OCI-LY7 (cell line): ENCODE results near the gene ST6GALNAC1.

ENCODE experiments used
- CTCF ChIP-seq: fragments of 200-600 bp; sonication (generic); conservative IDR thresholded peaks from 2 replicates; pipeline ENCODE4 v1.5.1; 2014; ENCODE audit warnings: mild to moderate bottlenecking, antibody characterized with exemption, low read length, moderate library complexity, mixed read lengths
- EZH2phosphoT487 ChIP-seq: fragments of 200-600 bp; sonication (generic); IDR thresholded peaks from 2 replicates; pipeline ENCODE4 v1.6.1; 2018; ENCODE audit warnings: low read depth, borderline replicate concordance, mild to moderate bottlenecking, mixed run types, antibody characterized with exemption, low read length, moderate library complexity, mixed read lengths

GRCh38 chr17:76659928-76660655 lies 16.5 kb upstream of the ST6GALNAC1 start:
- no peak for TF ChIP-seq CTCF
- no peak for TF ChIP-seq EZH2phosphoT487
